Skeletal muscle tissue (tissue), 5 donors: Measurements from ENCODE around the gene PRKCA. TPM values are rescaled to one million over a fixed set of nuclear protein-coding genes. Genes with fewer than 3 reads are reported as not detected.

Source experiments
- H3K27ac ChIP-seq: one replicate; pipeline ENCODE4 v1.7.0; 2013; ENCODE audit warnings: mild to moderate bottlenecking, low read depth, low read length, inconsistent platforms
- H3K27me3 ChIP-seq, 3 donors: one replicate each; pipeline ENCODE4 v1.7.0; 2013; ENCODE audit warnings: low read length in 3 of 3; ENCODE audit not compliant: control insufficient read depth in 3 of 3, insufficient read depth in 3 of 3
- H3K36me3 ChIP-seq, 3 donors: one replicate each; pipeline ENCODE4 v1.7.0; 2013; ENCODE audit warnings: low read length in 3 of 3; ENCODE audit not compliant: control insufficient read depth in 3 of 3, insufficient read depth in 3 of 3
- H3K4me1 ChIP-seq, 3 donors: one replicate each; pipeline ENCODE4 v1.7.0; 2013; ENCODE audit warnings: low read length in 3 of 3, mild to moderate bottlenecking in 3 of 3; ENCODE audit not compliant: control insufficient read depth in 3 of 3, insufficient read depth in 3 of 3
- H3K4me3 ChIP-seq, 3 donors: one replicate each; pipeline ENCODE4 v1.7.0; 2013; ENCODE audit warnings: low read length in 3 of 3
- H3K9ac ChIP-seq, 3 donors: one replicate each; pipeline ENCODE4 v1.7.0; 2013; ENCODE audit warnings: low read length in 3 of 3, mild to moderate bottlenecking in 3 of 3, moderate library complexity in 2 of 3, low read depth in 1 of 3
- H3K9me3 ChIP-seq, 3 donors: one replicate each; pipeline ENCODE4 v1.7.0; 2013; ENCODE audit warnings: low read length in 3 of 3; ENCODE audit not compliant: control insufficient read depth in 3 of 3
- small RNA-seq: library from RNA; depleted of rRNA; stranded (forward); fragments of <200 nt; gene quantifications from one replicate; pipeline ENCODE3, GENCODE V24; 2014
- total RNA-seq: library from RNA; depleted of rRNA; stranded (reverse); fragments of >200 nt; gene quantifications from one replicate; pipeline ENCODE4 v1.2.3, GENCODE V29; 2014
- donor health status: Osteomylitis.

PRKCA gene
- total RNA-seq, 1 donor from 2014 or later = 2.1 TPM

DNA sequence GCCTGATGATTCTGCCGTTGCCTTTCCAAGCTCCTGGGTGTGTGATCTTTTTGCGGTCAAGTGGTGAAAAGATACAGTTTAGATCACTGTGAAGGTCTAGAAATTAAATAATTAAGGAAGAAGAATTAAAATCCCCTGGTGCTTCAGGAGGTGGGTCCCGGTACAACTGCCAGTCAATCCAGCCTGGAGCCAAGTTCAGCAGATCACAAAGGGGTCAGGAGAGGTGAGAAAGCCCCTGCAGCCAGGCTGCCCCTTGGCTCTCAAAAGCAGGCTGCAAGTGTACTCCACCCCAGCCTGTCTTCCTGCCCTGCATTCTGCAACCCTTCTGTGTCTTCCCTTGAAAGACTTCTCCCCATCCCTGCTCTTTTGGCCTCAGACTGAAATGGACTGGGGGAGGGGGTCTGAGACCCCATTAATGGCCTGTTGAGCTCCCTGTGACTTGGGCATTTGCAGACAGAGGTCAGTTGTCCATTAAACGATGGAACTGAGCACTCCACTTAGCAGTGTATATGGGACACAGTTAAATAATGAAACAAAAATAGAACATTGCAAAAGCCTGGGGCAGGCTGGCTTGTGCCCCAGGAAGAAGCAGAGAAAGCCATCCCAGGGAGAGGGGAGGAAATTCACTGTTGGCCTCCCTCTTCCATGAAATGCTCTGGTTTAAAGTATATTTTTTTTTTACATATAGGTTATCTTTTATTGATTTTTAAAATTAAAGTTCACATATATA, 547.6 kb downstream of the PRKCA start:
- H3K4me3 ChIP-seq = peak overlapping the region in 1 of 3 donors; percentile 35
- no peaks in the 10 kb centered on the region for H3K36me3 ChIP-seq
- H3K27ac ChIP-seq = peak overlapping the region; percentile 72
- peaks cover 0 to 2% (median 0%) of the 10 kb centered on the region in 3 donors for H3K9me3 ChIP-seq
- peaks cover 16 to 19% (median 18%) of the 10 kb centered on the region in 3 donors for H3K4me1 ChIP-seq
- H3K27me3 ChIP-seq = no peaks in the 10 kb centered on the region
- H3K9ac ChIP-seq = peak overlapping the region in 1 of 3 donors; percentile 66

- Histone ChIP-seq H3K4me3 (peak overlapping the region in 1 of 3 donors; percentile 13), H3K9ac (peak overlapping the region in 1 of 3 donors; percentile 8), H3K27me3 (no peaks in the 10 kb centered on the region), H3K27ac (peak overlapping the region; percentile 56), H3K9me3 (peaks cover 0 to 3% (median 0%) of the 10 kb centered on the region in 3 donors), H3K4me1 (peaks cover 16 to 19% (median 18%) of the 10 kb centered on the region in 3 donors), H3K36me3 (no peaks in the 10 kb centered on the region)
Observed at GRCh38 chr17:66850692-66851091, 548.3 kb downstream of the PRKCA start.

DNA sequence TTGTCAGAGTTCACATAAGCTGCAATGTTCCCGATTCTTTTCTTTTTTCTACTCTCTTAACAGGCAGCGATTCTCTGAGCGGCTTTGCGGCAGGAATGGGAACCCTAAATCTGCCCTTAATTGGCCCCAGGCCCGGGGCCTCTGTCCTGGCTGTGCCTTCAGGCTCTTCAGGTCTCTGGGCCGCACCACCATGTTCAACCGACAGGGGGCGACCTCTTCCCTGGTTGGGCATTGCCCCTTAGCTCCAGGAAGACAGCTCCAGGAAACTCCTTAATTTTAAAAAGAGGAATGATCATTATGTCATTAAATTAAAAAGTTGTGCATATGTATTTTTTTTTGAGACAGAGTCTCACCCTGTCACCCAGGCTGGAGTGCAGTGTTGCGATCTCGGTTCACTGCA, 552.8 kb downstream of the PRKCA start:
- Histone ChIP-seq H3K9ac (no peak overlapping the region), H3K27ac (no peak overlapping the region), H3K9me3 (peaks cover 0 to 3% (median 0%) of the 10 kb centered on the region in 3 donors), H3K4me1 (peaks cover 7 to 11% (median 8%) of the 10 kb centered on the region in 3 donors), H3K4me3 (no peak overlapping the region), H3K36me3 (no peaks in the 10 kb centered on the region), H3K27me3 (no peaks in the 10 kb centered on the region)

DNA sequence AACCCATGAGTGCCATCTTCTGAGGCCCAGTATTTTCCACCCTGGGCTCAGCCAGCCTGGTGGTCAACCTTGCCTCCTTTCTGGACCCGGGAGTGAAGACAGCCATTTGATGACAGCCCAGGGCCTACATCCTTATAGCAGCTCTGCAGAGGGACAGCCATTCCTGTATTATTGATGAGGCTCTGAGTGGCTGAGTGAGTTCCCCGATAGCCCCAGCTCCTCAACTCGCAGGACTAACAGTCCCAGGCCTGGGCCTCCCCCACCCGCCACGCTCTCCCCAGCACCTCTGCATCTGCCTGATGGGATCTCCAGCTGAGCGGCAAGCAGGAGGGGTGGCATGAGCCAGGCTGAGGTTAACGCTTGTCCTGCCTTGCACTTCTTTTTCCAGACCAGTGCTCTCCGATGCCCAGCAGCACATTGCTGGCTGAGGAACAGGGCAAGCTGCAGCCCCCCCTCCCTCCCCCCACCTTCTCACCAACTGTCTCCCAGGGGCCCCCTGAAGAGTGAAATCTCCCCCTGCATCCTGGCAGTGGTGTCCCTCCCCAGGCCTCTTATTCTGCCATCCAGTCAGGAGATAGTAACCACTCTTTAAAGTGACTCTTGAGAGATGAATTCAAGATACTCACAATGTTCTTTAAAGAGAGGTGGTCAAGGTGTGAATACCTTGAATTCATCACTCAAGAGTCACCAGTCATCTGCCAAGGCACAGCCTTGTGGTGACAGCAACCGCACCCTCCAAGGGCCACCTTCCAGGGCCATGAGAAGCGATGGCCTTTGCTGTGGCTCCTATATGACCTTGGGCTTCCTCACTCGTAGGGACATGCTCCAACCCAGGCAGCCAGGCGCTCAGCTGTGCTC, 556.0 kb downstream of the PRKCA start:
- H3K9me3 ChIP-seq = peaks cover 0 to 3% (median 0%) of the 10 kb centered on the region in 3 donors
- H3K27ac ChIP-seq = no peak overlapping the region
- no peak overlapping the region for H3K9ac ChIP-seq
- no peaks in the 10 kb centered on the region for H3K4me1 ChIP-seq
- no peaks in the 10 kb centered on the region for H3K36me3 ChIP-seq
- H3K4me3 ChIP-seq = no peak overlapping the region
- no peaks in the 10 kb centered on the region for H3K27me3 ChIP-seq

DNA sequence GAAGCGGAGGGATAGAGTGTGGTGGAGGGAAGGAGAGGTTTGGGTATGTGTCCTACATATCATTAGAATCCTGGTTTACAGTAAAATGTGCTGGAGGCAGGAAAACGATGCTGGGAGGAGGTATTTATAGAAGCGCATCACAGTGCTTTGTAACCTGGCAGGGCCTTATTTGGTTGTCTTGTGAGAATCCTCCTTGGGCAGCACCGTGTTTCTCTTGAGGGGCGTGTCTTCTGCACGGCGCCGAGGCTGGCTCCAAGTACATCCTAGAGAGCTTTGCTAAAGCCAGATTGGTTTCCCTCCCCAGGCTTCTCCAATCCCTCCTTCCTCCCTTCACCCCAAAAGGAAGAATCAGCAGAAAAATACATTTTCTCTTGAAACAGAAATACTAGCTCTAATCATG, 556.9 kb downstream of the PRKCA start:
- Histone ChIP-seq H3K9ac (no peak overlapping the region), H3K4me3 (no peak overlapping the region), H3K9me3 (peaks cover 0 to 3% (median 0%) of the 10 kb centered on the region in 3 donors)

GRCh38 chr17:66860204-66860603, 557.8 kb downstream of the PRKCA start:
- Histone ChIP-seq H3K27me3 (no peaks in the 10 kb centered on the region), H3K9ac (no peak overlapping the region), H3K4me1 (no peaks in the 10 kb centered on the region), H3K9me3 (no peaks in the 10 kb centered on the region), H3K27ac (no peak overlapping the region), H3K36me3 (no peaks in the 10 kb centered on the region), H3K4me3 (no peak overlapping the region)

More for the DNA sequence above, 556.9 kb downstream of the PRKCA start:
- Histone ChIP-seq H3K36me3 (no peaks in the 10 kb centered on the region), H3K27me3 (no peaks in the 10 kb centered on the region), H3K4me1 (no peaks in the 10 kb centered on the region), H3K27ac (no peak overlapping the region)

Small RNAs within 50 kb of the gene (small RNA-seq; reads per million reads assigned to genes)
- gene MIR634 = not detected
- not detected for gene RN7SL735P
- 0.07 reads per million for gene RNA5SP444
- not detected for gene RNA5SP445
- not detected for gene RNU6-928P

Other genes starting within 250 kb of the PRKCA start
- 16.2 TPM for gene CEP112, start 110.5 kb upstream of the PRKCA start, total RNA-seq
- gene APOH, start 73.2 kb upstream of the PRKCA start, total RNA-seq = 2.1 TPM